Gastrocnemius medialis (tissue), 4 donors: ENCODE data around the gene MFN1.

Source experiments
- POLR2A ChIP-seq, 2 donors: fragments of 450-650 bp; IDR thresholded peaks; one replicate each; pipeline ENCODE4 v1.6.1; 2017; ENCODE audit warnings: antibody characterized with exemption in 2 of 2, mild to moderate bottlenecking in 2 of 2, moderate library complexity in 2 of 2
- TF ChIP-seq, protein P1 (sequence below), 5 experiments: fragments of 450-650 bp in 3 of 5; fragments of 200-600 bp in 2 of 5; sonication (generic) in 2 of 5; IDR thresholded peaks in 4 of 5; conservative IDR thresholded peaks in 1 of 5; 1 replicate in 4 of 5; 2 replicates in 1 of 5; pipeline ENCODE4 v1.5.1; 2016 to 2019; ENCODE audit warnings: antibody characterized with exemption in 5 of 5, mild to moderate bottlenecking in 3 of 5, moderate library complexity in 3 of 5

DNA sequence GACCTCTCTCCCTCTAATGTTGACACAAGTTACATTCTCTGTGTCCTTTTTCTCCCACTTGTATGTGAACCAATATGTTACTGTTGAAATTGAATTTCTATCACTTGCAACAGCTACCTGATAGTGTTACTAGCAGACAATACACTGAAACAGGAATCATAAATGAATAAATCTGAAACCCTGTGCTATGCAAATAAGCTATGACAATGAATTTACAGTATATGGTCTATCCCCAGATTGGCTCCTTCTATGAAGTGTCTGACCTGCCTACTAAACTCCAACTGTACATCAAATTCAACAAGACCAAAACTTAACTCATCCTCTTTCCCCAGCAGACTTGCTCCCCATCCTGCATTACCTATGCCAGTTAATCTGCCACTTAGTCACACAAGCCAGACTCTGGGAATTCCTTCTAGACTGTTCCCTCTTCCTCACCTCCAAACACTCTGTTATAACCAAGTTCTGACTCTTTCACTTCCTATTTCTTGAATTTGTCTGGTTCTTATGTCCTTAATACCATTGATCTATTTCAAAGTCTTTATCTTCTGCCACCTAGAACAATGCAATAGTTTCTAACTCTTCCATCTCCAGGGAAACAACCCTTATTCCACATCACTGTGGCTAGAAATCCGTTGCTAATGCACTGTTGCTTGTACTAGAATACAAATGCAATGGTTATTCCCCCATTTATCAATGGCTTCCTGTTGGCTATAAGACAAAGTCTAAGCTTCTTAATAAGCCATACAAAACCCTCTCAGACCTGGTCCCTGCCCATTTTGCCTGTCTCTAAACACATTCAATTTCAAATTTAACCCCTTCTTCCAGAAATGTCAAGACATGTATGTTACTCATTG lies 38.1 kb upstream of the MFN1 start:
- no peak for TF ChIP-seq POLR2A (IDR thresholded peaks at IDR 0.05)
- TF ChIP-seq, protein P1, sequence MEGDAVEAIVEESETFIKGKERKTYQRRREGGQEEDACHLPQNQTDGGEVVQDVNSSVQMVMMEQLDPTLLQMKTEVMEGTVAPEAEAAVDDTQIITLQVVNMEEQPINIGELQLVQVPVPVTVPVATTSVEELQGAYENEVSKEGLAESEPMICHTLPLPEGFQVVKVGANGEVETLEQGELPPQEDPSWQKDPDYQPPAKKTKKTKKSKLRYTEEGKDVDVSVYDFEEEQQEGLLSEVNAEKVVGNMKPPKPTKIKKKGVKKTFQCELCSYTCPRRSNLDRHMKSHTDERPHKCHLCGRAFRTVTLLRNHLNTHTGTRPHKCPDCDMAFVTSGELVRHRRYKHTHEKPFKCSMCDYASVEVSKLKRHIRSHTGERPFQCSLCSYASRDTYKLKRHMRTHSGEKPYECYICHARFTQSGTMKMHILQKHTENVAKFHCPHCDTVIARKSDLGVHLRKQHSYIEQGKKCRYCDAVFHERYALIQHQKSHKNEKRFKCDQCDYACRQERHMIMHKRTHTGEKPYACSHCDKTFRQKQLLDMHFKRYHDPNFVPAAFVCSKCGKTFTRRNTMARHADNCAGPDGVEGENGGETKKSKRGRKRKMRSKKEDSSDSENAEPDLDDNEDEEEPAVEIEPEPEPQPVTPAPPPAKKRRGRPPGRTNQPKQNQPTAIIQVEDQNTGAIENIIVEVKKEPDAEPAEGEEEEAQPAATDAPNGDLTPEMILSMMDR (IDR thresholded peaks at IDR 0.05 in 4 of 5, conservative IDR thresholded peaks at IDR 0.05 in 1 of 5) = no peak
